H1 (cell line): Measurements from ENCODE around the gene POGK.

Experiments
- CTCF ChIP-seq, 3 experiments: IDR thresholded peaks; 1 replicate in 2 of 3; 2 replicates in 1 of 3; pipeline versions ENCODE4 v1.5.1 to v1.6.1; 2011; ENCODE audit warnings: low read length in 3 of 3, mild to moderate bottlenecking in 3 of 3, inconsistent platforms in 2 of 3, low read depth in 1 of 3, moderate library complexity in 1 of 3; ENCODE audit not compliant: insufficient read depth in 1 of 3; ENCODE audit errors: control extremely low read depth in 1 of 3
- JUN ChIP-seq: IDR thresholded peaks from 2 replicates; pipeline ENCODE4 v1.6.1; 2011; ENCODE audit warnings: low read depth, mild to moderate bottlenecking, improper control_type of control experiment, low read length
- MAFK ChIP-seq: IDR thresholded peaks from 2 replicates; pipeline ENCODE4 v1.6.1; 2012; ENCODE audit warnings: low read depth, mild to moderate bottlenecking, improper control_type of control experiment, low read length
- POLR2A ChIP-seq, 2 experiments: IDR thresholded peaks; 1 replicate in 1 of 2; 2 replicates in 1 of 2; pipeline ENCODE4 v1.6.1; 2011; ENCODE audit warnings: low read depth in 2 of 2, low read length in 2 of 2, mild to moderate bottlenecking in 2 of 2; ENCODE audit errors: control extremely low read depth in 1 of 2
- YY1 ChIP-seq: IDR thresholded peaks from 2 replicates; pipeline ENCODE4 v1.6.1; 2011; ENCODE audit warnings: low read depth, mild to moderate bottlenecking, low read length

- TF ChIP-seq JUN (no peak), CTCF (IDR thresholded peaks at IDR 0.05; ENCODE audit: control extremely low read depth in 1 of 3, insufficient read depth in 1 of 3, low read depth in 1 of 3, low read length in 3 of 3) (no peak), POLR2A (IDR thresholded peaks at IDR 0.05; ENCODE audit: control extremely low read depth in 1 of 2, low read depth in 2 of 2, low read length in 2 of 2) (no peak), MAFK (no peak), YY1 (no peak)
Measured at GRCh38 chr1:166905136-166905535, 65.9 kb downstream of the POGK start.
